T1000 (cell line): Measurements from ENCODE around the gene WWOX.

Source experiments
- DNase-seq: peaks from one replicate; lab custom pipeline; 2025; ENCODE audit warnings: mixed read lengths; lab: John Stamatoyannopoulos, UW

WWOX gene

GRCh38 chr16:78195797-78196196 is 96.3 kb downstream of the WWOX start:
- DNase-seq: no peak

GRCh38 chr16:78196502-78196901 is 97.0 kb downstream of the WWOX start:
- DNase-seq: no peak

- no peak for DNase-seq
These were observed 98.8 kb downstream of the WWOX start for GRCh38 chr16:78198288-78198687.

GRCh38 chr16:78199325-78200022 is 100.0 kb downstream of the WWOX start:
- no peak for DNase-seq

GRCh38 chr16:78200023-78200389 is 100.6 kb downstream of the WWOX start:
- DNase-seq: no peak

GRCh38 chr16:78200623-78201096 is 101.2 kb downstream of the WWOX start:
- DNase-seq: no peak

- DNase-seq: no peak
These were observed 106.1 kb downstream of the WWOX start for GRCh38 chr16:78205506-78205905.

GRCh38 chr16:78206623-78207223 is 107.3 kb downstream of the WWOX start:
- no peak for DNase-seq

GRCh38 chr16:78209951-78210661 is 110.7 kb downstream of the WWOX start:
- no peak for DNase-seq

- no peak for DNase-seq
These were observed 111.7 kb downstream of the WWOX start for GRCh38 chr16:78211020-78211599.

GRCh38 chr16:78211946-78212345 is 112.5 kb downstream of the WWOX start:
- no peak for DNase-seq

GRCh38 chr16:78212674-78213073 is 113.2 kb downstream of the WWOX start:
- DNase-seq: no peak

- no peak for DNase-seq
These were observed 114.3 kb downstream of the WWOX start for GRCh38 chr16:78213751-78214150.

- DNase-seq: no peak
These were observed 115.8 kb downstream of the WWOX start for GRCh38 chr16:78215222-78215621.

- no peak for DNase-seq
These were observed 116.8 kb downstream of the WWOX start for GRCh38 chr16:78216166-78216745.

GRCh38 chr16:78217276-78217675 is 117.8 kb downstream of the WWOX start:
- DNase-seq: no peak

GRCh38 chr16:78218279-78218678 is 118.8 kb downstream of the WWOX start:
- no peak for DNase-seq

- no peak for DNase-seq
These were observed 119.6 kb downstream of the WWOX start for GRCh38 chr16:78218856-78219651.

- no peak for DNase-seq
These were observed 121.1 kb downstream of the WWOX start for GRCh38 chr16:78220571-78220970.

GRCh38 chr16:78221892-78222291 is 122.4 kb downstream of the WWOX start:
- no peak for DNase-seq

- no peak for DNase-seq
These were observed 124.9 kb downstream of the WWOX start for GRCh38 chr16:78224342-78224741.

GRCh38 chr16:78225919-78226318 is 126.5 kb downstream of the WWOX start:
- no peak for DNase-seq
